Heart left ventricle (tissue), 16 donors: ENCODE results near the gene PPIF. TPM values are rescaled to one million over a fixed set of nuclear protein-coding genes. Genes with fewer than 3 reads are reported as not detected.
"Not testable (repeated sequence)": the region's sequence is repeated elsewhere in the genome, so short reads cannot be mapped to it uniquely, and the experiment has no call there.

Experiments used
- ATAC-seq, 4 donors: fragments of 200-7000 bp; cut with Tn5 transposase; one replicate each; pipeline ENCODE4 v1.9.1; 2020 to 2022; ENCODE audit warnings: moderate library complexity in 4 of 4, mild to moderate bottlenecking in 3 of 4, moderate number of reproducible peaks in 1 of 4
- DNase-seq, 5 donors: peaks; one replicate each; pipeline ENCODE4 v3.0.0-alpha.2; 2020
- H3K27ac ChIP-seq, 12 donors: fragments of 200-600 bp; sonication (generic) in 4 of 12; one replicate each; pipeline versions ENCODE4 v1.5.0 to v1.8.0; 2016 to 2022; ENCODE audit warnings: mild to moderate bottlenecking in 2 of 12
- H3K27me3 ChIP-seq, 9 donors: fragments of 200-600 bp; sonication (generic) in 2 of 9; one replicate each; pipeline versions ENCODE4 v1.5.1 to v1.8.0; 2016 to 2022; ENCODE audit warnings: mild to moderate bottlenecking in 3 of 9
- H3K36me3 ChIP-seq, 9 donors: fragments of 200-600 bp; sonication (generic) in 2 of 9; one replicate each; pipeline versions ENCODE4 v1.5.0 to v1.8.0; 2018 to 2022; ENCODE audit warnings: mild to moderate bottlenecking in 2 of 9
- H3K4me1 ChIP-seq, 12 donors: fragments of 200-600 bp; sonication (generic) in 4 of 12; one replicate each; pipeline versions ENCODE4 v1.5.0 to v1.8.0; 2016 to 2022; ENCODE audit warnings: mild to moderate bottlenecking in 3 of 12
- H3K4me3 ChIP-seq, 12 donors: fragments of 200-600 bp; sonication (generic) in 4 of 12; one replicate each; pipeline versions ENCODE4 v1.5.0 to v1.8.0; 2017 to 2022; ENCODE audit warnings: mild to moderate bottlenecking in 9 of 12, moderate library complexity in 4 of 12
- H3K9me3 ChIP-seq, 12 donors: fragments of 200-600 bp; sonication (generic) in 4 of 12; one replicate each; pipeline versions ENCODE4 v1.5.0 to v1.8.0; 2016 to 2022; ENCODE audit warnings: mild to moderate bottlenecking in 1 of 12
- POLR2A ChIP-seq, 2 donors: fragments of 450-650 bp; IDR thresholded peaks; one replicate each; pipeline ENCODE4 v1.6.1; 2017; ENCODE audit warnings: antibody characterized with exemption in 2 of 2, mild to moderate bottlenecking in 2 of 2, moderate library complexity in 2 of 2
- WGBS, 4 donors: extraction: QIAGEN DNeasy Blood & Tissue Kit in 2 of 4; methylation state at CpG; one replicate each; pipeline versions ENCODE4 v1.1.5 to v1.1.7; 2013 to 2018; 5-methylcytosine and 5-hydroxymethylcytosine counted together
- intact Hi-C, 10 donors: fragments of 100-400 bp; cut with DNase I; formaldehyde crosslinking; loops; one replicate each; pipeline versions ENCODE4 v1.11.1 to v1.14.2; 2022
- polyA plus RNA-seq, 2 donors: library from polyadenylated mRNA; stranded (reverse); fragments of 200-250 nt; gene quantifications; one replicate each; pipeline ENCODE4 v1.2.3, GENCODE V29; 2013
- total RNA-seq, 9 donors: library from RNA; depleted of rRNA in 2 of 9; stranded (reverse); fragments of >200 nt in 2 of 9; fragmentation: NEBNext Ultra II Directional in 3 of 9; extraction: Animal tissue kit (Norgen Biotek cat#: 25700) in 3 of 9; gene quantifications; one replicate each; pipeline versions ENCODE4 v1.1.0 to v1.2.4, GENCODE V29; 2016 to 2023
- TF ChIP-seq, protein P1 (sequence below), 12 donors: fragments of 200-600 bp; sonication (generic) in 4 of 12; IDR thresholded peaks; one replicate each; pipeline versions ENCODE4 v1.5.0 to v1.8.0; 2018 to 2022; ENCODE audit warnings: antibody characterized with exemption in 12 of 12, mild to moderate bottlenecking in 5 of 12
- donor health status: ischemic (EF 13 %, LVEDD 7.1; RV severe dilation, severe dysfunction).
- donor health status: healthy with polysubstance abuse.
- donor health status: DM: no; HTN: yes; CAD: no.
- donor health status: DM: no; HTN: no; CAD: no.
- donor health status: ischemic (EF 25% LVEDD 6.9; RV normal size, moderate dysfunction).
- donor health status: ischemic (EF 25% LVEDD 5.7; RV mildly dilated, moderate dysfunction).
- donor health status: healthy.
- donor health status: DM: yes; HTN: yes; CAD: no.
- donor health status: ischemic (EF 35%, LVEDD 5.7; RV mildly dilated, moderate dysfunction).
- donor health status: nonischemic (EF 11% LVEDD 7.7; RV severe dilation, severe dysfunction).
- donor health status: DM: yes; HTN: yes; CAD: no.
- donor health status: PGD.
- donor health status: ischemic (EF 29% LVEDD 5.4; RV normal size, mild dysfunction).
- donor health status: nonischemic (EF 23%, LVEDD 6.1; RV moderate dilation, normal function).

PPIF gene
- total and polyA plus RNA-seq, 11 donors = 82.8 to 193 (median 128) TPM

DNA sequence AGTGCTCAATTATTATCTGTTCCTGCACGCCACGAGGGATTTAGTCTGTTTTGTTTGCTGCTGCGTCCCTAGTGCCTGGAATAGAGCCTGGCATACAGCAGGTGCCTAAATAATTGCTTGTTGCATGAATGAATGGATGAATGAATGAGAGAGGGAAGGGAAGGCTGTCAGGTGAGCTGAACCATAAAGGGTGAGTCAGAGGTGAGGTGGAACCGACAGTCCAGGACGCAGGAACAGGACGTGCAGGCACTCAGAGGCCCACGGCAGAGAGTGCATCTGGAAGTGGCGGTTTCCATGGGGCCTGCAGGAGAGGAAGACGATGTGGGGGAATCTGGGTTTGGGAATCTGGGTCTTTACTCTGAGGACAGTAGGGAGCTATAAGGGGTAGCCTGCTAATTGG, 17.7 kb upstream of the PPIF start:
- ATAC-seq (no peak), DNase-seq (peak in 2 of 5 donors; percentile 4 to 48)
- intact Hi-C loops = no loop called here
- TF ChIP-seq POLR2A (IDR thresholded peaks at IDR 0.05) = no peak
- TF ChIP-seq, protein P1, sequence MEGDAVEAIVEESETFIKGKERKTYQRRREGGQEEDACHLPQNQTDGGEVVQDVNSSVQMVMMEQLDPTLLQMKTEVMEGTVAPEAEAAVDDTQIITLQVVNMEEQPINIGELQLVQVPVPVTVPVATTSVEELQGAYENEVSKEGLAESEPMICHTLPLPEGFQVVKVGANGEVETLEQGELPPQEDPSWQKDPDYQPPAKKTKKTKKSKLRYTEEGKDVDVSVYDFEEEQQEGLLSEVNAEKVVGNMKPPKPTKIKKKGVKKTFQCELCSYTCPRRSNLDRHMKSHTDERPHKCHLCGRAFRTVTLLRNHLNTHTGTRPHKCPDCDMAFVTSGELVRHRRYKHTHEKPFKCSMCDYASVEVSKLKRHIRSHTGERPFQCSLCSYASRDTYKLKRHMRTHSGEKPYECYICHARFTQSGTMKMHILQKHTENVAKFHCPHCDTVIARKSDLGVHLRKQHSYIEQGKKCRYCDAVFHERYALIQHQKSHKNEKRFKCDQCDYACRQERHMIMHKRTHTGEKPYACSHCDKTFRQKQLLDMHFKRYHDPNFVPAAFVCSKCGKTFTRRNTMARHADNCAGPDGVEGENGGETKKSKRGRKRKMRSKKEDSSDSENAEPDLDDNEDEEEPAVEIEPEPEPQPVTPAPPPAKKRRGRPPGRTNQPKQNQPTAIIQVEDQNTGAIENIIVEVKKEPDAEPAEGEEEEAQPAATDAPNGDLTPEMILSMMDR (IDR thresholded peaks at IDR 0.05) = no peak
- Histone ChIP-seq H3K27me3 (no peaks in the 10 kb centered on the region), H3K9me3 (no peaks in the 10 kb centered on the region), H3K4me1 (peaks cover 0 to 10% (median 0%) of the 10 kb centered on the region in 12 donors), H3K27ac (no peak overlapping the region), H3K36me3 (no peaks in the 10 kb centered on the region), H3K4me3 (no peak overlapping the region)
- WGBS, 4 donors = 89 to 93% (median 92%) methylated on average over 9 of the region's 9 CpGs

DNA sequence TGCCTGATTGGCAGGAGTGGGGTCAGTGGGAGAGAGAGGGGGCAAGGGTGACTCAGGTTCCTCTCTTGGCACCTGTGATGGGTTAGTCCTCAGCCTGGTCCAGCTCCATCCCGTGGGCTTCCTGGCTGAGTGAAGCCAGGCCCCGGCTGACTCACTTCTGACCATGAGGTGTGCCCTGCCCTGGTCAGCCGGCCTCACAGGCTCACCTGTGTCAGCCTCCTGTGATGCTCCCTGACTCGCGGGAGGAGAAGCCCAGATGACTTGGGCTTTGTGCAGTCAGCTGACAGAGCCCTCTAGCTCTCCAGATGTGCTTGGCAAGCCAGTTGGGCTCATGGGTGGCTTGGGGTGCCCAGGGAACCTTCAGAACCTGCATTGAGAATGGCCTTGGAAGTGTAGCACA, 16.0 kb upstream of the PPIF start:
- 95 to 98% (median 97%) methylated on average over 5 of the region's 5 CpGs for WGBS, 4 donors
- Histone ChIP-seq H3K27ac (peak overlapping the region in 1 of 12 donors; percentile 15), H3K36me3 (no peaks in the 10 kb centered on the region), H3K9me3 (no peaks in the 10 kb centered on the region), H3K27me3 (no peaks in the 10 kb centered on the region), H3K4me1 (peaks cover 0 to 10% (median 0%) of the 10 kb centered on the region in 12 donors), H3K4me3 (no peak overlapping the region)
- ATAC-seq (no peak), DNase-seq (peak in 1 of 5 donors; percentile 20)
- no peak for TF ChIP-seq POLR2A (IDR thresholded peaks at IDR 0.05)
- TF ChIP-seq, protein P1 (IDR thresholded peaks at IDR 0.05) = no peak
- intact Hi-C loops = no loop called here

DNA sequence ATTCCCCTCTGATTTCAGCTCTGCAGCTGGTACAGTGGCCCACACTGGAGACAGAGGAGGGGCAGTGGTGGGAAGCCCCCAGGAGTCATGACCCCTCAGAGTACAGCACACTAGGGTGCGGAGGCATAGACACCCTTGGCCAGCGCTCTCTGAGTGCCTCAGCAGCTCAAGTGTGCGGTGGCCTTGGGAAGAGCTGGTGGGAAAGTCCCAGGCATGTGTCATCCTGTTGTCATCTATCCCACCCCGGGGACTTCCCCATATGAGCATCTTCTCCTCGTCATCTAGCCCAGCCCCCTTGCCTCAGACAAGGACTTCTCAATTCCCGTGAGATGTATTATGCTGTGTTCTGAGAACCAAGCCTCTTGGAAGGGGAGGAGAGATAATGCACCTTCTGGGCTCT, 15.6 kb upstream of the PPIF start:
- TF ChIP-seq, protein P1 (IDR thresholded peaks at IDR 0.05) = no peak
- no peak for TF ChIP-seq POLR2A (IDR thresholded peaks at IDR 0.05)
- H3K4me1 ChIP-seq = peaks cover 0 to 10% (median 0%) of the 10 kb centered on the region in 12 donors
- ATAC-seq (peak; percentile 43 to 76 (median 68)), DNase-seq (peak; percentile 54 to 69 (median 65))
- H3K36me3 ChIP-seq = no peaks in the 10 kb centered on the region
- intact Hi-C loops = no loop called here
- WGBS, 4 donors = 55 to 65% (median 60%) methylated on average over 5 to 6 of the region's 6 CpGs
- H3K27ac ChIP-seq = peak overlapping the region in 1 of 12 donors; percentile 15
- H3K9me3 ChIP-seq = no peaks in the 10 kb centered on the region
- H3K4me3 ChIP-seq = no peak overlapping the region
- H3K27me3 ChIP-seq = no peaks in the 10 kb centered on the region

DNA sequence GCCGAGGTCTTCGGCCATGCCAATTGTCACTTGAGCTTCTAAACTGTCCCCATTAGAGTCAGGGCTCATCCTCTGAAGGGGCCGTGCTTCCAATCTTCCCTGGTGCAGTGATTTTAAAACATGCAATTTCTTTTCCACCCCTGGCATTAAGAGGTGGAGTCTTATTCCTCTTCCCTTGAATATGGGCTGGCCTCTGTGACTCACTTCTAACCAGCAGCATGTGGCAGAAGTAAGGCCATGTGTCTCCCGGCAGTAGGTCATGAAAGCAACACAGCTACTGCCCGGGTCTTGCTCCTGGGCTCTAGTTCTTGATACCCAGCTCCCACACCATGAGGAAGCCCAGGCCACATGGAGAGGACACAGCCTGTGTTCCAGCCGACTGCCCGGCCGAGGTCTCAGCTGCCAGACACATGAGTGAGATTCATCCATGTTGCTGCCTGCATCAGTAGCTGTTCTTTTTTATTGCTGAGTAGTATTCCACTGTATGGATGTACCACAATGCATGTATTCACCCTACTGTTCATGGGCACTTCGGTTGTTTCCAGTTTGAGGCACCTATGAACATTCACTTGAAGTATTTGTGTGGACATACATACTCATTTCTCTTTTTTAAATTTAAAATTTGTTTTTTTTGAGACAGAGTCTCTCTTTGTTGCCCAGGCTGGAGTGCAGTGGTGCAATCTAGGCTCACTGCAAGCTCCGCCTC, 14.5 kb upstream of the PPIF start:
- peaks cover 0 to 10% (median 0%) of the 10 kb centered on the region in 12 donors for H3K4me1 ChIP-seq
- ATAC-seq, H3K4me3 ChIP-seq, H3K9me3 ChIP-seq, DNase-seq, intact Hi-C loops, H3K27me3 ChIP-seq, H3K36me3 ChIP-seq, H3K27ac ChIP-seq: not testable (repeated sequence)
- WGBS, 4 donors = 91 to 95% (median 93%) methylated on average over 2 of the region's 10 CpGs
